IMR-90 (cell line): ENCODE results near the gene LDLRAD1. TPM values are rescaled to one million over a fixed set of nuclear protein-coding genes. Genes with fewer than 3 reads are reported as not detected.

Source experiments
- ATAC-seq: fragments of 200-7000 bp; cut with Tn5 transposase; 2 replicates; pipeline ENCODE4 v1.9.1; 2020; ENCODE audit warnings: low read depth, mild to moderate bottlenecking, moderate library complexity
- BruUV-seq: library from RNA; stranded (reverse); fragments of 400-500 nt; replicated peaks from 2 replicates; lab custom pipeline; 2021; lab: Mats Ljungman, UMichigan
- CTCF ChIA-PET: fragments of 300-600 bp; formaldehyde crosslinking; extraction: SDS; loops from one replicate; lab custom pipeline; 2021; ENCODE audit warnings: antibody characterized with exemption; lab: Yijun Ruan, JAX
- POLR2A ChIA-PET: fragments of 300-600 bp; sonication (Branson Sonifier 250); formaldehyde crosslinking; loops from one replicate; lab custom pipeline; 2022; ENCODE audit warnings: antibody characterized with exemption; ENCODE audit not compliant: unreplicated experiment; lab: Charles Lee
- DNase-seq: peaks from one replicate; pipeline ENCODE4 v3.0.0; 2013
- H2AFZ ChIP-seq: replicated peaks from 2 replicates; pipeline ENCODE3; 2013; ENCODE audit warnings: low read length, mild to moderate bottlenecking; ENCODE audit not compliant: poor library complexity
- H2AK5ac ChIP-seq: 2 replicates; pipeline ENCODE4 v1.6.1; 2013; ENCODE audit warnings: low read depth, low read length, inconsistent platforms
- H2AK9ac ChIP-seq: replicated peaks from 2 replicates; pipeline ENCODE3; 2013; ENCODE audit warnings: mild to moderate bottlenecking, low read depth, low read length, moderate library complexity; ENCODE audit not compliant: poor library complexity
- H2BK120ac ChIP-seq: 2 replicates; pipeline ENCODE4 v1.6.1; 2013; ENCODE audit warnings: low read depth, low read length, inconsistent platforms
- H2BK15ac ChIP-seq: 3 replicates; pipeline ENCODE4 v1.6.1; 2013; ENCODE audit warnings: low read depth, low read length, inconsistent platforms
- H2BK20ac ChIP-seq: 2 replicates; pipeline ENCODE4 v1.6.1; 2013; ENCODE audit warnings: low read depth, mild to moderate bottlenecking, inconsistent platforms, low read length, moderate library complexity
- H2BK5ac ChIP-seq: 2 replicates; pipeline ENCODE4 v1.6.1; 2013; ENCODE audit warnings: mild to moderate bottlenecking, low read depth, low read length, inconsistent platforms; ENCODE audit not compliant: poor library complexity, severe bottlenecking
- H3K14ac ChIP-seq: replicated peaks from 2 replicates; pipeline ENCODE4 v1.6.1; 2013; ENCODE audit warnings: low read depth, low read length, inconsistent platforms
- H3K18ac ChIP-seq: 2 replicates; pipeline ENCODE4 v1.6.1; 2013; ENCODE audit warnings: low read depth, low read length, control low read depth
- H3K23ac ChIP-seq: 2 replicates; pipeline ENCODE4 v1.6.1; 2013; ENCODE audit warnings: low read depth, low read length, inconsistent platforms
- H3K27ac ChIP-seq: 2 replicates; pipeline ENCODE4 v1.5.1; 2013; ENCODE audit warnings: mild to moderate bottlenecking, control low read depth, low read length; ENCODE audit not compliant: insufficient read depth
- H3K27me3 ChIP-seq: 2 replicates; pipeline ENCODE4 v1.6.1; 2013; ENCODE audit warnings: low read length; ENCODE audit not compliant: control insufficient read depth, insufficient read depth
- H3K36me3 ChIP-seq: 2 replicates; pipeline ENCODE4 v1.6.1; 2013; ENCODE audit warnings: low read length, mixed read lengths; ENCODE audit not compliant: control insufficient read depth, insufficient read depth
- H3K4ac ChIP-seq: 2 replicates; pipeline ENCODE4 v1.6.1; 2013; ENCODE audit warnings: low read depth, low read length, inconsistent platforms
- H3K4me1 ChIP-seq: 2 replicates; pipeline ENCODE4 v1.6.1; 2013; ENCODE audit warnings: low read length, mixed read lengths; ENCODE audit not compliant: control insufficient read depth, insufficient read depth
- H3K4me2 ChIP-seq: 2 replicates; pipeline ENCODE4 v1.6.1; 2013; ENCODE audit warnings: low read depth, mild to moderate bottlenecking, control low read depth, low read length, moderate library complexity
- H3K4me3 ChIP-seq: 2 replicates; pipeline ENCODE4 v1.5.1; 2013; ENCODE audit warnings: low read depth, mild to moderate bottlenecking, control low read depth, low read length, moderate library complexity; ENCODE audit not compliant: insufficient read depth
- H3K56ac ChIP-seq: 2 replicates; pipeline ENCODE4 v1.6.1; 2013; ENCODE audit warnings: low read length, inconsistent platforms; ENCODE audit not compliant: insufficient read depth; ENCODE audit errors: extremely low read depth
- H3K79me1 ChIP-seq, 2 experiments: 2 replicates each; pipeline ENCODE4 v1.6.1; 2013; ENCODE audit warnings: low read length in 2 of 2, inconsistent platforms in 1 of 2, low read depth in 1 of 2
- H3K9ac ChIP-seq: 2 replicates; pipeline ENCODE4 v1.6.1; 2013; ENCODE audit warnings: low read depth, low read length, control low read depth
- H3K9me1 ChIP-seq: 2 replicates; pipeline ENCODE4 v1.6.1; 2013; ENCODE audit warnings: low read length, inconsistent platforms; ENCODE audit not compliant: insufficient read depth
- H3K9me3 ChIP-seq: 2 replicates; pipeline ENCODE4 v1.6.1; 2013; ENCODE audit warnings: low read length; ENCODE audit not compliant: control insufficient read depth, insufficient read depth
- H4K20me1 ChIP-seq: 2 replicates; pipeline ENCODE4 v1.6.1; 2013; ENCODE audit warnings: low read length, inconsistent platforms; ENCODE audit not compliant: insufficient read depth
- H4K5ac ChIP-seq: 2 replicates; pipeline ENCODE4 v1.6.1; 2013; ENCODE audit warnings: mild to moderate bottlenecking, low read depth, low read length, control low read depth
- H4K8ac ChIP-seq, 2 experiments: 2 replicates each; pipeline ENCODE4 v1.6.1; 2013; ENCODE audit warnings: low read depth in 2 of 2, low read length in 2 of 2, control low read depth in 1 of 2, inconsistent platforms in 1 of 2
- H4K91ac ChIP-seq: 2 replicates; pipeline ENCODE4 v1.6.1; 2013; ENCODE audit warnings: low read depth, low read length, inconsistent platforms; ENCODE audit not compliant: insufficient read depth
- BHLHE40 ChIP-seq: fragments of 150-350 bp; IDR thresholded peaks from 2 replicates; pipeline ENCODE4 v1.6.1; 2016; ENCODE audit warnings: mild to moderate bottlenecking, low read depth, low read length
- CEBPB ChIP-seq: IDR thresholded peaks from 2 replicates; pipeline ENCODE4 v1.6.1; 2012; ENCODE audit warnings: low read depth, low read length, improper control_type of control experiment
- CHD1 ChIP-seq: IDR thresholded peaks from 2 replicates; pipeline ENCODE4 v1.6.1; 2012; ENCODE audit warnings: low read depth, low read length, improper control_type of control experiment
- FOS ChIP-seq: fragments of 150-350 bp; IDR thresholded peaks from 2 replicates; pipeline ENCODE4 v1.6.1; 2016; ENCODE audit warnings: low read depth, low read length
- MAFK ChIP-seq: IDR thresholded peaks from 2 replicates; pipeline ENCODE4 v1.6.1; 2012; ENCODE audit warnings: low read depth, low read length, improper control_type of control experiment
- MAZ ChIP-seq: IDR thresholded peaks from 2 replicates; pipeline ENCODE4 v1.6.1; 2012; ENCODE audit warnings: low read depth, mild to moderate bottlenecking, low read length, improper control_type of control experiment, moderate library complexity, borderline replicate concordance
- NFE2L2 ChIP-seq: fragments of 150-350 bp; IDR thresholded peaks from 2 replicates; pipeline ENCODE4 v1.6.1; 2016; ENCODE audit warnings: low read depth, mild to moderate bottlenecking, low read length
- POLR2A ChIP-seq: IDR thresholded peaks from 2 replicates; pipeline ENCODE4 v1.6.1; 2012; ENCODE audit warnings: mild to moderate bottlenecking, low read depth, low read length
- RCOR1 ChIP-seq: IDR thresholded peaks from 2 replicates; pipeline ENCODE4 v1.6.1; 2012; ENCODE audit warnings: mild to moderate bottlenecking, low read length, improper control_type of control experiment; ENCODE audit not compliant: insufficient replicate concordance
- RFX5 ChIP-seq: IDR thresholded peaks from 2 replicates; pipeline ENCODE4 v1.8.0; 2012; ENCODE audit warnings: low read depth, mild to moderate bottlenecking, low read length, moderate library complexity
- SMC3 ChIP-seq: fragments of 150-350 bp; IDR thresholded peaks from 2 replicates; pipeline ENCODE4 v1.6.1; 2016; ENCODE audit warnings: low read depth, mild to moderate bottlenecking, antibody characterized with exemption, low read length, moderate library complexity
- USF2 ChIP-seq: fragments of 150-350 bp; IDR thresholded peaks from 2 replicates; pipeline ENCODE4 v1.6.1; 2017; ENCODE audit warnings: mild to moderate bottlenecking, antibody characterized with exemption, low read length, low read depth
- WGBS, 2 experiments: methylation state at CpG; one replicate each; pipeline versions ENCODE4 v1.1.5 to v1.1.7; 2013; ENCODE audit warnings: missing lambda C conversion rate in 2 of 2; ENCODE audit not compliant: insufficient read length in 1 of 2; ENCODE audit errors: extremely low coverage in 2 of 2; 5-methylcytosine and 5-hydroxymethylcytosine counted together
- dilution Hi-C: fragments of 300-500 bp; cut with HindIII; formaldehyde crosslinking; loops from one replicate; pipeline ENCODE4 v1.14.3; 2018; ENCODE audit warnings: low sequenced_read_pairs; ENCODE audit not compliant: unreplicated experiment
- in situ Hi-C: fragments of 300-500 bp; cut with MboI; formaldehyde crosslinking; loops from 3 replicates; pipeline ENCODE4 v1.14.3; 2019; ENCODE audit warnings: low sequenced_read_pairs, inconsistent platforms, mixed read lengths
- intact Hi-C: fragments of 100-400 bp; cut with micrococcal nuclease; formaldehyde crosslinking; loops from 2 replicates; pipeline ENCODE4 v1.10.0; 2022
- polyA plus RNA-seq, 3 experiments: library from polyadenylated mRNA; depleted of rRNA; stranded (reverse); fragments of >200 nt; gene quantifications; 2 replicates each; pipeline ENCODE4 v1.2.3, GENCODE V29; 2012; ENCODE audit warnings: low replicate concordance in 1 of 3
- total RNA-seq: library from RNA; depleted of rRNA; stranded (reverse); fragments of >200 nt; gene quantifications from 2 replicates; pipeline ENCODE4 v1.2.3, GENCODE V29; 2012

LDLRAD1 gene
- total and polyA plus RNA-seq, 2 of the 4 experiments (the other 2 are of a cell fraction), result not detected

DNA sequence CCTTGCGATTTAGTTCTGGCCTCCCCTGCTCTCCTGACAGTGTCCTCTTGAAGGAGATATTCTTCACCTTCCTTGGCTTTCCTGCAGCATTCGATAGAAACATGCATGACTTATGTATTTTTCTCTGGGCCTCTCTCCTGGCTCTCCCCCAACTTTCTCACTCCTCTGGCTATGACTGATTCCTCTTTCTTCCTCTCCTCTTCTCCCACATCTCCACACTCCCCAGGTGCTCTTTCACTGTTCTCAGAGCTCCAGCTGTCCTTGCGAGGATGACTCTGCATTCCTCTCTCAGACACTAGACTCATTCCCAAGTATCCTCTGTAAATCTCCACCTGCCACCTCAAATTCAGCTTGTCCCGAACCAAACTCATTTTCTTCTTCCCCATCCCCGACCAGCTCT is 53.9 kb downstream of the LDLRAD1 start:
- dilution Hi-C loops, result no loop called here
- Histone ChIP-seq H2BK120ac (no peak overlapping the region), H3K4me2 (no peak overlapping the region), H3K4me1 (peaks cover 8% of the 10 kb centered on the region), H3K36me3 (peaks cover 42% of the 10 kb centered on the region), H3K9me3 (no peaks in the 10 kb centered on the region), H2AFZ (no peak overlapping the region), H3K23ac (no peak overlapping the region), H3K79me1 (peaks cover 19 to 21% of the 10 kb centered on the region in 2 experiments), H3K56ac (no peak overlapping the region), H3K4ac (no peak overlapping the region), H2AK5ac (no peak overlapping the region), H3K4me3 (no peak overlapping the region), H3K27ac (no peak overlapping the region), H4K8ac (no peak overlapping the region), H3K18ac (no peak overlapping the region), H3K9ac (no peak overlapping the region), H2BK5ac (no peak overlapping the region), H2BK15ac (no peak overlapping the region), H4K20me1 (peaks cover 3% of the 10 kb centered on the region; the same call in 1 of the 2 replicates), H4K91ac (no peak overlapping the region), H3K27me3 (no peaks in the 10 kb centered on the region), H2BK20ac (no peak overlapping the region), H2AK9ac (no peak overlapping the region), H3K9me1 (peaks cover 8% of the 10 kb centered on the region), H3K14ac (no peak overlapping the region), H4K5ac (no peak overlapping the region)
- 73 to 100% methylated on average over 2 to 3 of the region's 5 CpGs for WGBS, 2 experiments
- intact Hi-C loops, result no loop called here
- no TSS peak for BruUV-seq
- no peak for TF ChIP-seq RCOR1
- no peak for TF ChIP-seq BHLHE40
- TF ChIP-seq RFX5, result no peak
- TF ChIP-seq CHD1, result no peak
- TF ChIP-seq MAZ, result no peak
- TF ChIP-seq FOS, result no peak
- TF ChIP-seq MAFK, result no peak
- no peak for TF ChIP-seq CEBPB
- no peak for TF ChIP-seq SMC3
- no peak for TF ChIP-seq POLR2A
- TF ChIP-seq USF2, result no peak
- no peak for TF ChIP-seq NFE2L2
- ATAC-seq (no peak), DNase-seq (peak; percentile 41)
- in situ Hi-C loops, result no loop called here
- POLR2A ChIA-PET, result no interaction called here
- CTCF ChIA-PET, result no interaction called here
